ENCODE measurements around the gene TGFBR1. TPM values are rescaled to one million over a fixed set of nuclear protein-coding genes. Genes with fewer than 3 reads are reported as not detected.

The TGFBR1 gene
- total RNA-seq, 1 donor from 2014 or later: 203 TPM

GRCh38 chr9:99083051-99083450, 21.9 kb upstream of the TGFBR1 start:
- Histone ChIP-seq H3K9ac (ENCODE audit: low read length) (no peak overlapping the region), H3K36me3 (ENCODE audit: insufficient read depth, low read length) (no peaks in the 10 kb centered on the region), H3K4me2 (ENCODE audit: low read length) (no peak overlapping the region), H2AFZ (ENCODE audit: low read depth, low read length) (no peak overlapping the region), H3K27me3 (ENCODE audit: insufficient read depth, low read length) (peaks cover 7% of the 10 kb centered on the region), H3K4me3 (ENCODE audit: insufficient read depth, low read depth, low read length) (no peak overlapping the region), H3K27ac (ENCODE audit: low read depth, low read length) (no peak overlapping the region), H4K20me1 (ENCODE audit: insufficient read depth, low read length) (no peaks in the 10 kb centered on the region), H3K9me3 (ENCODE audit: insufficient read depth, low read depth, low read length) (no peaks in the 10 kb centered on the region), H3K4me1 (ENCODE audit: insufficient read depth, low read length) (peaks cover 13% of the 10 kb centered on the region), H3K79me2 (ENCODE audit: insufficient read depth, low read length) (no peaks in the 10 kb centered on the region)
- DNase-seq (ENCODE audit: low read depth): no peak
- Mint-ChIP-seq H3K27ac (ENCODE audit: unreplicated experiment) (no peak overlapping the region), H3K4me1 (ENCODE audit: low read depth, unreplicated experiment) (peaks cover 21% of the 10 kb centered on the region), H3K4me3 (ENCODE audit: unreplicated experiment) (no peak overlapping the region), H3K36me3 (ENCODE audit: low read depth, unreplicated experiment) (no peaks in the 10 kb centered on the region), H3K9me3 (ENCODE audit: unreplicated experiment) (peaks cover 2% of the 10 kb centered on the region), H3K27me3 (ENCODE audit: low read depth, unreplicated experiment) (peaks cover 2% of the 10 kb centered on the region)
- FAIRE-seq: no peak
- TF ChIP-seq EZH2 (IDR thresholded peaks at IDR 0.05; ENCODE audit: insufficient read depth, low read length) (no peak), CTCF (IDR thresholded peaks at IDR 0.05; ENCODE audit: insufficient read depth, low read depth, low read length) (no peak)

DNA sequence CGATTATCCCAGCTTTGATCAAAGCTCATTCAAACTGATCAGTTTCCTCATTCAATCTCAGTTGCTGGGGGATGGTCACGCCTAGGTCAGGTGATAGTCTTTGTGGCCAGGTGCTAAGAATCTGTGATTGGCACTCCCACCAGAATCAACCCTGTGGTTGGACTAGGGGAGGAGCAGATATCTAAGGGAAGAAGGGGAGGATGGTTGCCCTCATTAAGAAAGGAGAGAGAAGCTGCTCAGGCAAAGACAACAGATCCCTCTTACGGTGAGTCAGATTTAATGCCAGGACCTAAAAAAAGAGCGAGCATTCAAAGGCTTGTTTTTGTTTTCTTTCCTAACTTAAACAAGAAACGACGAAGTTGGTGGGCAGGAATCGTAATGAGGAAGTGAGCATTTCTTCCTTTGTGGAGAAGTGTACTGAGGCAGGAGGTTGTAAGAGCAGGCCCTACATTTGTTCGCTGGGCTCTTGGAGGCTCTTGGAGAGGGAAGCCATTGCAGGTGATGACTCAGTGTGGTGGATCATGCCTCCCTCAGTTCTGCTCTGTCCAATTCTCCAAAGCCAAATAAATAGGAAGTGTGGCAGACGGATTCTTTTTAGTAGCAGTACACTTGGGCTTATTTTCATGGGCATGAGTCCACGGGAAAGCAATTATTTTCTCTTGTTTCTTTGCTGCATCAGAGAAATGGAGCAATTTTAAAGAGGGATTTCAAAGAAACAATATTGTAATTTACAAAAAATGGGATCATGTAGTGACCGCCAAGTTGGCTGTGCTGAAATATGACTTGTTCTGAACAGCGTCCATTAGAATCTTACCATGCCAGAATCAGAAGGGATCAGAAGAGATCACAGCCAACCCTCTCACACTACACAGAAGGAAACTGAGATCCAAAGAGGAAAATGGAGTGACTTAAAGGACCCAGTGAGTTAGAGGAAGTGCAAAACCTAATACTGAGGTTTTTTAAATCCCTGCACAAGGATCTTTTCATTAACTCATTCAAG, 18.7 kb upstream of the TGFBR1 start:
- Mint-ChIP-seq H3K9me3 (ENCODE audit: unreplicated experiment) (peaks cover 8% of the 10 kb centered on the region), H3K4me1 (ENCODE audit: low read depth, unreplicated experiment) (peaks cover 20% of the 10 kb centered on the region), H3K36me3 (ENCODE audit: low read depth, unreplicated experiment) (peaks cover 4% of the 10 kb centered on the region), H3K27ac (ENCODE audit: unreplicated experiment) (peak overlapping the region; percentile 72), H3K4me3 (ENCODE audit: unreplicated experiment) (no peak overlapping the region), H3K27me3 (ENCODE audit: low read depth, unreplicated experiment) (no peaks in the 10 kb centered on the region)
- H4K20me1 ChIP-seq (ENCODE audit: insufficient read depth, low read length): no peaks in the 10 kb centered on the region
- FAIRE-seq: peak; percentile 83
- H3K36me3 ChIP-seq (ENCODE audit: insufficient read depth, low read length): no peaks in the 10 kb centered on the region
- peak; percentile 82 for DNase-seq (ENCODE audit: low read depth)
- peak overlapping the region; percentile 36 for H3K9ac ChIP-seq (ENCODE audit: low read length)
- H3K79me2 ChIP-seq (ENCODE audit: insufficient read depth, low read length): no peaks in the 10 kb centered on the region
- H3K27ac ChIP-seq (ENCODE audit: low read depth, low read length): peak overlapping the region; percentile 66
- H3K4me2 ChIP-seq (ENCODE audit: low read length): peak overlapping the region; percentile 78
- no peak overlapping the region for H3K4me3 ChIP-seq (ENCODE audit: insufficient read depth, low read depth, low read length)
- peaks cover 10% of the 10 kb centered on the region for H3K9me3 ChIP-seq (ENCODE audit: insufficient read depth, low read depth, low read length)
- H2AFZ ChIP-seq (ENCODE audit: low read depth, low read length): peak overlapping the region; percentile 81
- peaks cover 13% of the 10 kb centered on the region for H3K4me1 ChIP-seq (ENCODE audit: insufficient read depth, low read length)
- peaks cover 7% of the 10 kb centered on the region for H3K27me3 ChIP-seq (ENCODE audit: insufficient read depth, low read length)
- no peak for TF ChIP-seq EZH2 (IDR thresholded peaks at IDR 0.05; ENCODE audit: insufficient read depth, low read length)
- TF ChIP-seq CTCF (IDR thresholded peaks at IDR 0.05; ENCODE audit: insufficient read depth, low read depth, low read length): no peak

DNA sequence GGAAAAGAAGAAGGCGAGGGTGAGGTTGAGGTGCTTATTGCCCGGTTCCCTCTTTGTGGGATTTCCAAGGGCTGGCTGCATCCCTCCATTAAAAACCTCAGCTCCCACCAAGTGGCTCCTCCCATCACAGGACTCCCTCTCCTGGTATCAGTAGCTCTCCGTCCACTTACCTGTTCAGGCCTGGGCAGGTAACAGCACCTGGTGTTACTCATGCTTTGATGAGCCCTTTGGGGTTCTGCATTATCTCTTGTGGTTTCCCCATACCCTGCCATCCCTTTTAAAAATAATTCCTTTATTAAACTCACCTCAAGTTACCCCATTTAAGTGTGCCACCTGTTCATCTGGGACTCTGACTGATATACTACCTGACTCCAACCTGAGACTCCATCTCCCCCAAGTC, 17.5 kb upstream of the TGFBR1 start:
- Histone ChIP-seq H3K4me3 (ENCODE audit: insufficient read depth, low read depth, low read length) (no peak overlapping the region), H4K20me1 (ENCODE audit: insufficient read depth, low read length) (no peaks in the 10 kb centered on the region)
- FAIRE-seq: no peak

More for the DNA sequence above, 17.5 kb upstream of the TGFBR1 start:
- Mint-ChIP-seq H3K36me3 (ENCODE audit: low read depth, unreplicated experiment) (peaks cover 4% of the 10 kb centered on the region), H3K9me3 (ENCODE audit: unreplicated experiment) (peaks cover 8% of the 10 kb centered on the region), H3K4me3 (ENCODE audit: unreplicated experiment) (no peak overlapping the region), H3K27me3 (ENCODE audit: low read depth, unreplicated experiment) (no peaks in the 10 kb centered on the region), H3K4me1 (ENCODE audit: low read depth, unreplicated experiment) (peaks cover 20% of the 10 kb centered on the region), H3K27ac (ENCODE audit: unreplicated experiment) (no peak overlapping the region)
- no peak for DNase-seq (ENCODE audit: low read depth)
- Histone ChIP-seq H3K27ac (ENCODE audit: low read depth, low read length) (no peak overlapping the region), H3K36me3 (ENCODE audit: insufficient read depth, low read length) (no peaks in the 10 kb centered on the region), H2AFZ (ENCODE audit: low read depth, low read length) (no peak overlapping the region), H3K27me3 (ENCODE audit: insufficient read depth, low read length) (peaks cover 7% of the 10 kb centered on the region), H3K4me2 (ENCODE audit: low read length) (no peak overlapping the region), H3K9ac (ENCODE audit: low read length) (no peak overlapping the region), H3K9me3 (ENCODE audit: insufficient read depth, low read depth, low read length) (peaks cover 10% of the 10 kb centered on the region), H3K4me1 (ENCODE audit: insufficient read depth, low read length) (peaks cover 13% of the 10 kb centered on the region), H3K79me2 (ENCODE audit: insufficient read depth, low read length) (no peaks in the 10 kb centered on the region)
- TF ChIP-seq EZH2 (IDR thresholded peaks at IDR 0.05; ENCODE audit: insufficient read depth, low read length): no peak
- no peak for TF ChIP-seq CTCF (IDR thresholded peaks at IDR 0.05; ENCODE audit: insufficient read depth, low read depth, low read length)
